ENCODE data around the gene SIMC1.

GRCh38 chr5:176384366-176384930 is 146.2 kb downstream of the SIMC1 start:
- TF ChIP-seq CTCF (IDR thresholded peaks at IDR 0.05; ENCODE audit: insufficient read depth, low read depth, low read length), result no peak
- TF ChIP-seq EZH2 (IDR thresholded peaks at IDR 0.05; ENCODE audit: insufficient read depth, low read length), result no peak
